GM23338 (cell line): ENCODE measurements around the gene DPM1. TPM values are rescaled to one million over a fixed set of nuclear protein-coding genes. Genes with fewer than 3 reads are reported as not detected.

Source experiments
- ATAC-seq: fragments of 200-7000 bp; cut with Tn5 transposase; 3 replicates; pipeline ENCODE4 v1.9.1; 2020
- DNase-seq: peaks from one replicate; pipeline ENCODE4 v3.0.0-alpha.2; 2015; ENCODE audit warnings: low spot score
- H2AFZ ChIP-seq: fragments of 200-600 bp; sonication (generic); 2 replicates; pipeline ENCODE4 v1.8.0; 2016; ENCODE audit warnings: antibody characterized with exemption, mild to moderate bottlenecking, moderate library complexity
- H3F3A ChIP-seq: fragments of 200-600 bp; sonication (generic); replicated peaks from 2 replicates; pipeline ENCODE4 v1.8.0; 2017; ENCODE audit warnings: antibody characterized with exemption, mixed run types, low read depth
- H3K27ac ChIP-seq: fragments of 200-600 bp; sonication (generic); 2 replicates; pipeline ENCODE4 v1.6.1; 2016; ENCODE audit warnings: low read depth
- H3K27me3 ChIP-seq: fragments of 200-600 bp; sonication (generic); 2 replicates; pipeline ENCODE4 v1.8.0; 2016; ENCODE audit warnings: mild to moderate bottlenecking, mixed run types, moderate library complexity; ENCODE audit not compliant: insufficient read depth
- H3K36me3 ChIP-seq: fragments of 200-600 bp; sonication (generic); 2 replicates; pipeline ENCODE4 v1.8.0; 2016; ENCODE audit warnings: mild to moderate bottlenecking; ENCODE audit not compliant: insufficient read depth
- H3K4me1 ChIP-seq: fragments of 200-600 bp; sonication (generic); 2 replicates; pipeline ENCODE4 v1.8.0; 2016; ENCODE audit warnings: mild to moderate bottlenecking, moderate library complexity; ENCODE audit not compliant: insufficient read depth
- H3K4me2 ChIP-seq: fragments of 200-600 bp; sonication (generic); 2 replicates; pipeline ENCODE4 v1.7.1; 2017; ENCODE audit warnings: mixed run types
- H3K4me3 ChIP-seq: fragments of 200-600 bp; sonication (generic); 2 replicates; pipeline ENCODE4 v1.6.1; 2016; ENCODE audit warnings: mixed run types
- H3K79me2 ChIP-seq: fragments of 200-600 bp; sonication (generic); replicated peaks from 2 replicates; pipeline ENCODE4 v1.8.0; 2017; ENCODE audit warnings: mild to moderate bottlenecking; ENCODE audit not compliant: insufficient read depth
- H3K9me2 ChIP-seq: fragments of 200-600 bp; sonication (generic); 2 replicates; pipeline ENCODE4 v1.8.0; 2017; ENCODE audit not compliant: insufficient read depth
- H4K20me1 ChIP-seq: fragments of 200-600 bp; sonication (generic); replicated peaks from 2 replicates; pipeline ENCODE4 v1.8.0; 2017; ENCODE audit warnings: mild to moderate bottlenecking; ENCODE audit not compliant: insufficient read depth
- H3K27ac Mint-ChIP-seq: 2 replicates; pipeline ENCODE4 v1.8.0; 2020; ENCODE audit warnings: inconsistent platforms, mild to moderate bottlenecking, moderate library complexity, mixed read lengths
- H3K27me3 Mint-ChIP-seq: 3 replicates; pipeline ENCODE4 v1.8.0; 2022; ENCODE audit warnings: low read depth, mild to moderate bottlenecking, moderate library complexity, mixed read lengths, inconsistent platforms; ENCODE audit not compliant: insufficient read depth, poor library complexity
- H3K36me3 Mint-ChIP-seq: 3 replicates; pipeline ENCODE4 v1.8.0; 2021; ENCODE audit warnings: low read depth, mild to moderate bottlenecking, inconsistent platforms, moderate library complexity, mixed read lengths
- H3K4me1 Mint-ChIP-seq: 3 replicates; pipeline ENCODE4 v1.8.0; 2020; ENCODE audit warnings: mild to moderate bottlenecking, inconsistent platforms, mixed read lengths
- H3K4me3 Mint-ChIP-seq: 3 replicates; pipeline ENCODE4 v1.8.0; 2021; ENCODE audit warnings: moderate library complexity, mild to moderate bottlenecking, inconsistent platforms, mixed read lengths
- H3K9me3 Mint-ChIP-seq: 3 replicates; pipeline ENCODE4 v1.8.0; 2020; ENCODE audit warnings: moderate library complexity, mild to moderate bottlenecking, inconsistent platforms, mixed read lengths
- CTCF ChIP-seq, 2 experiments: fragments of 200-600 bp in 1 of 2; sonication (generic) in 1 of 2; conservative IDR thresholded peaks; 2 replicates each; pipeline versions ENCODE4 v1.5.1 to v1.6.1; 2016 to 2017; ENCODE audit warnings: antibody characterized with exemption in 2 of 2, low read depth in 2 of 2, mild to moderate bottlenecking in 2 of 2, moderate library complexity in 1 of 2
- ETS1 ChIP-seq: IDR thresholded peaks from 2 replicates; pipeline ENCODE4 v1.6.1; 2016; ENCODE audit warnings: antibody characterized with exemption
- NANOG ChIP-seq: IDR thresholded peaks from 2 replicates; pipeline ENCODE4 v1.6.1; 2016; ENCODE audit warnings: antibody characterized with exemption, borderline replicate concordance
- STAT1 ChIP-seq: IDR thresholded peaks from one replicate; pipeline ENCODE4 v1.6.1; 2016; ENCODE audit warnings: antibody characterized with exemption; ENCODE audit not compliant: unreplicated experiment
- ZNF462 ChIP-seq: fragments of 250-450 bp; sonication (Bioruptor Pico); IDR thresholded peaks from 2 replicates; pipeline ENCODE4 v1.5.0; 2020; ENCODE audit warnings: mild to moderate bottlenecking, moderate library complexity
- polyA plus RNA-seq: library from polyadenylated mRNA; unstranded; fragments of >200 nt; fragmentation: Nextera tagmentation; extraction: Ambion mirVana; gene quantifications from 2 replicates; pipeline ENCODE4 v1.2.1, GENCODE V29; 2016
- total RNA-seq: library from RNA; depleted of rRNA; stranded (reverse); fragments of >200 nt; shearing (Covaris generic); gene quantifications from 2 replicates; pipeline ENCODE4 v1.2.3, GENCODE V29; 2014

Gene DPM1
- total and polyA plus RNA-seq, 2 experiments from 2014 or later: 71.7 to 130 TPM

- TF ChIP-seq ETS1: no peak
- no peak for TF ChIP-seq NANOG
- no peak for TF ChIP-seq CTCF (conservative IDR thresholded peaks at IDR 0.05; ENCODE audit: low read depth in 2 of 2)
These were observed 46.4 kb upstream of the DPM1 start (continued) for GRCh38 chr20:51004781-51005180.

- no peak overlapping the region for H3K27ac ChIP-seq
- H3K4me1 Mint-ChIP-seq: peaks cover 4% of the 10 kb centered on the region; the same call in 2 of the 3 replicates
- H3K27me3 Mint-ChIP-seq: peaks cover 6% of the 10 kb centered on the region
- H3K4me1 ChIP-seq: no peaks in the 10 kb centered on the region
- DNase-seq: peak; percentile 48
- no peaks in the 10 kb centered on the region for H3F3A ChIP-seq
- peaks cover 17% of the 10 kb centered on the region; the same call in 2 of the 3 replicates for H3K36me3 Mint-ChIP-seq
- no peak overlapping the region for H3K4me3 ChIP-seq
- no peaks in the 10 kb centered on the region for H3K79me2 ChIP-seq
- no peaks in the 10 kb centered on the region for H3K27me3 ChIP-seq
- H3K4me2 ChIP-seq: no peak overlapping the region
- no peak overlapping the region for H3K4me3 Mint-ChIP-seq
- H3K9me2 ChIP-seq: no peaks in the 10 kb centered on the region
- no peaks in the 10 kb centered on the region for H4K20me1 ChIP-seq
- H2AFZ ChIP-seq: no peak overlapping the region
- no peaks in the 10 kb centered on the region for H3K9me3 Mint-ChIP-seq
- no peaks in the 10 kb centered on the region for H3K36me3 ChIP-seq
- peak; percentile 68 for ATAC-seq
- no peak overlapping the region for H3K27ac Mint-ChIP-seq
- no peak for TF ChIP-seq CTCF (conservative IDR thresholded peaks at IDR 0.05; ENCODE audit: low read depth in 2 of 2)
These were observed 46.0 kb upstream of the DPM1 start for GRCh38 chr20:51004305-51004727.

GRCh38 chr20:51003753-51004152 lies 45.4 kb upstream of the DPM1 start:
- ATAC-seq (no peak), DNase-seq (no peak)
- Histone ChIP-seq H3K36me3 (no peaks in the 10 kb centered on the region), H3K9me2 (no peaks in the 10 kb centered on the region), H3K4me1 (no peaks in the 10 kb centered on the region), H3K4me3 (no peak overlapping the region), H3K27me3 (no peaks in the 10 kb centered on the region), H3K79me2 (no peaks in the 10 kb centered on the region), H4K20me1 (no peaks in the 10 kb centered on the region), H3F3A (no peaks in the 10 kb centered on the region), H3K4me2 (no peak overlapping the region), H2AFZ (no peak overlapping the region), H3K27ac (no peak overlapping the region)
- peaks cover 4% of the 10 kb centered on the region for H3K27me3 Mint-ChIP-seq
- H3K4me3 Mint-ChIP-seq: no peak overlapping the region
- no peak overlapping the region for H3K27ac Mint-ChIP-seq
- H3K4me1 Mint-ChIP-seq: peaks cover 4% of the 10 kb centered on the region; the same call in 2 of the 3 replicates
- H3K9me3 Mint-ChIP-seq: no peaks in the 10 kb centered on the region
- H3K36me3 Mint-ChIP-seq: peaks cover 12% of the 10 kb centered on the region; the same call in 2 of the 3 replicates
- no peak for TF ChIP-seq ZNF462
- no peak for TF ChIP-seq STAT1
- no peak for TF ChIP-seq CTCF (conservative IDR thresholded peaks at IDR 0.05; ENCODE audit: low read depth in 2 of 2)
